K562 (cell line): Measurements from ENCODE around the gene PLA1A. TPM values are rescaled to one million over a fixed set of nuclear protein-coding genes. Genes with fewer than 3 reads are reported as not detected.

ENCODE experiments used
- CTBP1 ChIP-seq: fragments of 450-650 bp; IDR thresholded peaks from 2 replicates; pipeline ENCODE4 v1.6.1; 2016; ENCODE audit warnings: borderline replicate concordance
- FOXM1 ChIP-seq, 2 experiments: fragments of 450-650 bp in 1 of 2; sonication (generic) in 1 of 2; formaldehyde crosslinking in 1 of 2; IDR thresholded peaks; 2 replicates each; pipeline versions ENCODE4 v1.6.1 to v1.9.0; 2017 to 2022; ENCODE audit warnings: low read depth in 2 of 2, mild to moderate bottlenecking in 2 of 2, missing genetic modification reagents in 1 of 2, moderate library complexity in 1 of 2
- RCOR1 ChIP-seq, 2 experiments: IDR thresholded peaks; 2 replicates each; pipeline ENCODE4 v1.6.1; 2012; ENCODE audit warnings: low read depth in 2 of 2, low read length in 2 of 2, borderline replicate concordance in 1 of 2, improper control_type of control experiment in 1 of 2
- polyA plus RNA-seq, 8 experiments: library from polyadenylated mRNA; depleted of rRNA in 4 of 8; stranded (reverse) in 5 of 8; unstranded in 3 of 8; fragments of >200 nt; fragmentation: Nextera tagmentation in 2 of 8; fragmentation: Illumina TruSeq in 1 of 8; extraction: Ambion mirVana in 2 of 8; extraction: Trizol in 1 of 8; gene quantifications; 2 replicates each; pipeline versions ENCODE4 v1.2.1 to v1.2.3, GENCODE V29; 2011 to 2014; ENCODE audit warnings: inconsistent platforms in 1 of 8, missing spikeins in 1 of 8
- total RNA-seq, 7 experiments: library from RNA; depleted of rRNA in 6 of 7; stranded (reverse); fragments of >200 nt in 6 of 7; fragmentation: Illumina TruSeq in 2 of 7; extraction: Trizol in 2 of 7; gene quantifications; 2 replicates each; pipeline versions ENCODE4 v1.2.1 to v1.2.3, GENCODE V29; 2011 to 2021; ENCODE audit warnings: low replicate concordance in 1 of 7
- TF ChIP-seq, protein P1 (sequence below): fragments of 450-650 bp; formaldehyde crosslinking; IDR thresholded peaks from 2 replicates; pipeline ENCODE4 v1.4.0; 2020; ENCODE audit warnings: mild to moderate bottlenecking
- TF ChIP-seq, protein P2 (sequence below), 2 experiments: fragments of 450-650 bp; IDR thresholded peaks; 2 replicates each; pipeline ENCODE4 v1.6.1; 2016
- TF ChIP-seq, protein P3 (sequence below): fragments of 450-650 bp; IDR thresholded peaks from 2 replicates; pipeline ENCODE4 v1.6.1; 2016

Gene PLA1A
- total and polyA plus RNA-seq, 9 of the 15 experiments (the other 6 are each of a cell fraction or from before 2014, with no cell fraction given), result not detected

DNA sequence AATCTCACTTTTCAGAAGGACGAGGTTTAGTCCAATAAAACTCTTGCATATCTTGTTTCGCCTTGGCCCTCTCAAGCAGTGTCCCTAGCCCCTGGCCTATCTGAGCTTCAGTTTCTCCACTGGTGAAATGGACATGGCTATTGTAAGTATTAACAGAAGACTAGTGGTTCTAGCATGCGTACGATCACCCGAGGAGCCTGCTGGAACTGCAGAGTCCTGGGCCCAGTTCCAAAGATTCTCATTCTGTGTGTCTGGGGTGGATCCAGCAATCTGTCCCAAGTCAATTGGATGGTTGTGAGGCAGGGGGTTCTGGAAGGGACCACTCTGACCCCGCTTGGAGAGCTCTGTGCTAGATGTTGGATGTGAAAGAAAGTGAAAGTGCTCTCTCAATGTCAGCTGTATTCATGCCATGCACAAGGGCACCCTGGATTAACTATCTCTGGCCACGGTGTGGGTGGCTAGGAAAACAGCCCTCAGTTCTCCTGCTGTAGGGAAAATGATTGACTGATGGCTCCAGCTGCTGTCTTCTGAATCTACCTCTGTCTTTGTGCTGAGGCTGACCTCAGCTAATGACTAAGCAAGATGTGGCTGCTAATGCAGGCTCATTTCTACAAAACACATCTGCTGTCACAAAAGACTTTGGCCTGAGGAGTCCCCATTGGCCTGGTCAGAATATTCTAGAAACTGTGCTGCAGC, 1.9 kb upstream of the PLA1A start (continued):
- TF ChIP-seq, protein P1, sequence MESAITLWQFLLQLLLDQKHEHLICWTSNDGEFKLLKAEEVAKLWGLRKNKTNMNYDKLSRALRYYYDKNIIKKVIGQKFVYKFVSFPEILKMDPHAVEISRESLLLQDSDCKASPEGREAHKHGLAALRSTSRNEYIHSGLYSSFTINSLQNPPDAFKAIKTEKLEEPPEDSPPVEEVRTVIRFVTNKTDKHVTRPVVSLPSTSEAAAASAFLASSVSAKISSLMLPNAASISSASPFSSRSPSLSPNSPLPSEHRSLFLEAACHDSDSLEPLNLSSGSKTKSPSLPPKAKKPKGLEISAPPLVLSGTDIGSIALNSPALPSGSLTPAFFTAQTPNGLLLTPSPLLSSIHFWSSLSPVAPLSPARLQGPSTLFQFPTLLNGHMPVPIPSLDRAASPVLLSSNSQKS, result no peak
- TF ChIP-seq, protein P2, sequence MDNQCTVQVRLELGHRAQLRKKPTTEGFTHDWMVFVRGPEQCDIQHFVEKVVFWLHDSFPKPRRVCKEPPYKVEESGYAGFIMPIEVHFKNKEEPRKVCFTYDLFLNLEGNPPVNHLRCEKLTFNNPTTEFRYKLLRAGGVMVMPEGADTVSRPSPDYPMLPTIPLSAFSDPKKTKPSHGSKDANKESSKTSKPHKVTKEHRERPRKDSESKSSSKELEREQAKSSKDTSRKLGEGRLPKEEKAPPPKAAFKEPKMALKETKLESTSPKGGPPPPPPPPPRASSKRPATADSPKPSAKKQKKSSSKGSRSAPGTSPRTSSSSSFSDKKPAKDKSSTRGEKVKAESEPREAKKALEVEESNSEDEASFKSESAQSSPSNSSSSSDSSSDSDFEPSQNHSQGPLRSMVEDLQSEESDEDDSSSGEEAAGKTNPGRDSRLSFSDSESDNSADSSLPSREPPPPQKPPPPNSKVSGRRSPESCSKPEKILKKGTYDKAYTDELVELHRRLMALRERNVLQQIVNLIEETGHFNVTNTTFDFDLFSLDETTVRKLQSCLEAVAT (IDR thresholded peaks at IDR 0.05), result no peak
- TF ChIP-seq CTBP1, result no peak
- TF ChIP-seq, protein P3, sequence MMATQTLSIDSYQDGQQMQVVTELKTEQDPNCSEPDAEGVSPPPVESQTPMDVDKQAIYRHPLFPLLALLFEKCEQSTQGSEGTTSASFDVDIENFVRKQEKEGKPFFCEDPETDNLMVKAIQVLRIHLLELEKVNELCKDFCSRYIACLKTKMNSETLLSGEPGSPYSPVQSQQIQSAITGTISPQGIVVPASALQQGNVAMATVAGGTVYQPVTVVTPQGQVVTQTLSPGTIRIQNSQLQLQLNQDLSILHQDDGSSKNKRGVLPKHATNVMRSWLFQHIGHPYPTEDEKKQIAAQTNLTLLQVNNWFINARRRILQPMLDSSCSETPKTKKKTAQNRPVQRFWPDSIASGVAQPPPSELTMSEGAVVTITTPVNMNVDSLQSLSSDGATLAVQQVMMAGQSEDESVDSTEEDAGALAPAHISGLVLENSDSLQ, result peak; percentile 89
- TF ChIP-seq FOXM1 (IDR thresholded peaks at IDR 0.05; ENCODE audit: low read depth), result no peak
- TF ChIP-seq FOXM1 (CRISPR knock-in tag; IDR thresholded peaks at IDR 0.05; ENCODE audit: low read depth), result no peak
- TF ChIP-seq RCOR1 (IDR thresholded peaks at IDR 0.05; ENCODE audit: borderline replicate concordance in 1 of 2, low read depth in 2 of 2, low read length in 2 of 2), result no peak
- TF ChIP-seq, all 486 proteins: peak for 10
